Stimulated activated CD8-positive, alpha-beta memory T cell treated with anti-CD3 and anti-CD28 coated beads, Interleukin-4, amount 100 ng/mL, for 1 hour (primary cell): ENCODE results near the gene TBCC.
"Not testable (repeated sequence)": the region's sequence is repeated elsewhere in the genome, so short reads cannot be mapped to it uniquely, and the experiment has no call there.

Experiments
- DNase-seq, 2 donors: peaks; one replicate each; pipeline ENCODE4 v3.0.0-alpha.2; 2020; ENCODE audit warnings: low read depth in 2 of 2, low spot score in 1 of 2

Gene TBCC

GRCh38 chr6:42745640-42746462 lies at the start of gene TBCC:
TSS of gene TBCC (minus strand) at chr6:42746103. CDS start at chr6:42746073, 30 bp downstream.
- peak; percentile 80 to 85 for DNase-seq

- DNase-seq, result no peak
Observed at GRCh38 chr6:42795651-42796050, 49.7 kb upstream of the TBCC start.

- DNase-seq, result no peak
Observed at GRCh38 chr6:42791706-42792320, 45.9 kb upstream of the TBCC start.

GRCh38 chr6:42790549-42791181 lies 44.8 kb upstream of the TBCC start:
- no peak for DNase-seq

GRCh38 chr6:42788671-42789070 lies 42.8 kb upstream of the TBCC start:
- no peak for DNase-seq

- no peak for DNase-seq
Observed at GRCh38 chr6:42787063-42787472, 41.2 kb upstream of the TBCC start.

- no peak for DNase-seq
Observed at GRCh38 chr6:42786525-42786985, 40.7 kb upstream of the TBCC start.

- no peak for DNase-seq
Observed at GRCh38 chr6:42784717-42785498, 39.0 kb upstream of the TBCC start.

- no peak for DNase-seq
Observed at GRCh38 chr6:42783876-42784642, 38.2 kb upstream of the TBCC start.

GRCh38 chr6:42783177-42783875 lies 37.4 kb upstream of the TBCC start:
- DNase-seq, result peak; percentile 66 to 69

GRCh38 chr6:42782689-42783176 lies 36.8 kb upstream of the TBCC start:
- DNase-seq, result peak; percentile 55 to 61

GRCh38 chr6:42781796-42782688 lies 36.1 kb upstream of the TBCC start, which contains the start of gene BICRAL:
TSS of gene BICRAL (plus strand) at chr6:42782052. CDS start at chr6:42822023, 39,971 bp downstream.
- DNase-seq, result peak; percentile 36 to 50

- no peak for DNase-seq
Observed at GRCh38 chr6:42781546-42781795, 35.6 kb upstream of the TBCC start.

- no peak for DNase-seq
Observed at GRCh38 chr6:42779521-42779920, 33.6 kb upstream of the TBCC start.

GRCh38 chr6:42778122-42778521 lies 32.2 kb upstream of the TBCC start:
- no peak for DNase-seq

GRCh38 chr6:42777126-42777822 lies 31.4 kb upstream of the TBCC start:
- no peak for DNase-seq

- DNase-seq, result not testable (repeated sequence)
Observed at GRCh38 chr6:42774821-42775487, 29.1 kb upstream of the TBCC start.

- no peak for DNase-seq
Observed at GRCh38 chr6:42774201-42774600, 28.3 kb upstream of the TBCC start.
